ENCODE measurements around the gene LOXL4.
"Not testable (repeated sequence)": the region's sequence is repeated elsewhere in the genome, so short reads cannot be mapped to it uniquely, and the experiment has no call there.

LOXL4 gene

GRCh38 chr10:98240524-98240923 lies 27.5 kb downstream of the LOXL4 start:
- no peak for DNase-seq

- no peak for DNase-seq
These were observed 29.6 kb downstream of the LOXL4 start for GRCh38 chr10:98238391-98238790.

- no peak for DNase-seq
These were observed 31.1 kb downstream of the LOXL4 start for GRCh38 chr10:98236862-98237261.

GRCh38 chr10:98235846-98236245 lies 32.1 kb downstream of the LOXL4 start:
- DNase-seq, result no peak

GRCh38 chr10:98231417-98231816 lies 36.6 kb downstream of the LOXL4 start:
- no peak for DNase-seq

- not testable (repeated sequence) for DNase-seq
These were observed 39.7 kb downstream of the LOXL4 start for GRCh38 chr10:98228266-98228665.

- not testable (repeated sequence) for DNase-seq
These were observed 40.3 kb downstream of the LOXL4 start for GRCh38 chr10:98227713-98228112.

GRCh38 chr10:98226508-98227144 lies 41.4 kb downstream of the LOXL4 start:
- no peak for DNase-seq

- DNase-seq, result peak; percentile 40
These were observed 43.0 kb downstream of the LOXL4 start for GRCh38 chr10:98224996-98225395.

- peak; percentile 61 for DNase-seq
These were observed 43.5 kb downstream of the LOXL4 start for GRCh38 chr10:98224509-98224908.

- no peak for DNase-seq
These were observed 44.1 kb downstream of the LOXL4 start for GRCh38 chr10:98223874-98224273.

- no peak for DNase-seq
These were observed 50.2 kb downstream of the LOXL4 start for GRCh38 chr10:98217801-98218200.

- no peak for DNase-seq
These were observed 52.6 kb downstream of the LOXL4 start for GRCh38 chr10:98215373-98215772.

- DNase-seq, result no peak
These were observed 54.3 kb downstream of the LOXL4 start for GRCh38 chr10:98213740-98214139.

- DNase-seq, result no peak
These were observed 55.8 kb downstream of the LOXL4 start for GRCh38 chr10:98212196-98212595.

GRCh38 chr10:98209441-98209840 lies 58.6 kb downstream of the LOXL4 start:
- no peak for DNase-seq

- DNase-seq, result no peak
These were observed 59.1 kb downstream of the LOXL4 start for GRCh38 chr10:98208925-98209324.

- no peak for DNase-seq
These were observed 62.6 kb downstream of the LOXL4 start for GRCh38 chr10:98205351-98205750.

GRCh38 chr10:98202378-98202777 lies 65.6 kb downstream of the LOXL4 start:
- DNase-seq, result no peak

- no peak for DNase-seq
These were observed 66.2 kb downstream of the LOXL4 start for GRCh38 chr10:98201760-98202159.
